Spleen (tissue), 7 donors: ENCODE measurements around the gene OR2L8.

Experiments
- POLR2A ChIP-seq, 3 donors: fragments of 450-650 bp; IDR thresholded peaks; one replicate each; pipeline ENCODE4 v1.5.1; 2017; ENCODE audit warnings: antibody characterized with exemption in 3 of 3, mild to moderate bottlenecking in 1 of 3
- POLR2AphosphoS5 ChIP-seq, 3 donors: sonication (generic); formaldehyde crosslinking; IDR thresholded peaks; one replicate each; pipeline ENCODE4 v1.5.1; 2017; ENCODE audit warnings: antibody characterized with exemption in 3 of 3
- TF ChIP-seq, protein P1 (sequence below), 11 experiments: fragments of 200-600 bp in 7 of 11; fragments of 450-650 bp in 4 of 11; sonication (generic) in 4 of 11; IDR thresholded peaks in 8 of 11; conservative IDR thresholded peaks in 3 of 11; 1 replicate in 7 of 11; 2 replicates in 4 of 11; pipeline versions ENCODE4 v1.4.0 to v1.8.0; 2016 to 2021; ENCODE audit warnings: antibody characterized with exemption in 11 of 11, inconsistent platforms in 4 of 11, mild to moderate bottlenecking in 1 of 11
- donor health status: DM: no; HTN: no; CAD: no; lungs with moderate emphysema.
- donor health status: DM: no; HTN: no; CAD: no.
- donor health status: DM: no; HTN: no; CAD: no.

GRCh38 chr1:247905181-247905580, 43.5 kb upstream of the OR2L8 start:
- TF ChIP-seq POLR2A (IDR thresholded peaks at IDR 0.05) (no peak), POLR2AphosphoS5 (IDR thresholded peaks at IDR 0.05) (no peak)
- TF ChIP-seq, protein P1, sequence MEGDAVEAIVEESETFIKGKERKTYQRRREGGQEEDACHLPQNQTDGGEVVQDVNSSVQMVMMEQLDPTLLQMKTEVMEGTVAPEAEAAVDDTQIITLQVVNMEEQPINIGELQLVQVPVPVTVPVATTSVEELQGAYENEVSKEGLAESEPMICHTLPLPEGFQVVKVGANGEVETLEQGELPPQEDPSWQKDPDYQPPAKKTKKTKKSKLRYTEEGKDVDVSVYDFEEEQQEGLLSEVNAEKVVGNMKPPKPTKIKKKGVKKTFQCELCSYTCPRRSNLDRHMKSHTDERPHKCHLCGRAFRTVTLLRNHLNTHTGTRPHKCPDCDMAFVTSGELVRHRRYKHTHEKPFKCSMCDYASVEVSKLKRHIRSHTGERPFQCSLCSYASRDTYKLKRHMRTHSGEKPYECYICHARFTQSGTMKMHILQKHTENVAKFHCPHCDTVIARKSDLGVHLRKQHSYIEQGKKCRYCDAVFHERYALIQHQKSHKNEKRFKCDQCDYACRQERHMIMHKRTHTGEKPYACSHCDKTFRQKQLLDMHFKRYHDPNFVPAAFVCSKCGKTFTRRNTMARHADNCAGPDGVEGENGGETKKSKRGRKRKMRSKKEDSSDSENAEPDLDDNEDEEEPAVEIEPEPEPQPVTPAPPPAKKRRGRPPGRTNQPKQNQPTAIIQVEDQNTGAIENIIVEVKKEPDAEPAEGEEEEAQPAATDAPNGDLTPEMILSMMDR (IDR thresholded peaks at IDR 0.05 in 8 of 11, conservative IDR thresholded peaks at IDR 0.05 in 3 of 11), result no peak
